Left ventricle myocardium inferior (tissue), 1 donor: Measurements from ENCODE around the gene MBTPS1. TPM values are rescaled to one million over a fixed set of nuclear protein-coding genes. Genes with fewer than 3 reads are reported as not detected.

ENCODE experiments used
- DNase-seq: peaks from one replicate; pipeline ENCODE4 v3.0.0-alpha.2; 2020
- H3K27ac ChIP-seq: fragments of 200-600 bp; replicated peaks from 2 replicates; pipeline ENCODE4 v1.8.0; 2021
- H3K27me3 ChIP-seq: fragments of 200-600 bp; 2 replicates; pipeline ENCODE4 v1.8.0; 2021; ENCODE audit warnings: low read depth
- H3K36me3 ChIP-seq: fragments of 200-600 bp; 2 replicates; pipeline ENCODE4 v1.8.0; 2021
- H3K4me1 ChIP-seq: fragments of 200-600 bp; 2 replicates; pipeline ENCODE4 v1.8.0; 2021
- H3K4me3 ChIP-seq: fragments of 200-600 bp; 2 replicates; pipeline ENCODE4 v1.8.0; 2021; ENCODE audit warnings: mild to moderate bottlenecking, moderate library complexity
- H3K9me3 ChIP-seq: fragments of 200-600 bp; replicated peaks from 2 replicates; pipeline ENCODE4 v1.8.0; 2021
- intact Hi-C: fragments of 100-400 bp; cut with micrococcal nuclease; formaldehyde crosslinking; loops from one replicate; pipeline ENCODE4 v1.11.0; 2022
- total RNA-seq: library from RNA; stranded (reverse); fragmentation: NEBNext Ultra II Directional; extraction: Animal tissue kit (Norgen Biotek cat#: 25700); gene quantifications from one replicate; pipeline ENCODE4 v1.2.1, GENCODE V29; 2021
- TF ChIP-seq, protein P1 (sequence below): fragments of 200-600 bp; IDR thresholded peaks from 2 replicates; pipeline ENCODE4 v1.8.0; 2021; ENCODE audit warnings: antibody characterized with exemption, mild to moderate bottlenecking, borderline replicate concordance
- donor health status: DM: no; HTN: yes; CAD: no; lungs with severe emphysema.

MBTPS1 gene
- total RNA-seq, 1 donor from 2014 or later: 72.5 TPM

DNA sequence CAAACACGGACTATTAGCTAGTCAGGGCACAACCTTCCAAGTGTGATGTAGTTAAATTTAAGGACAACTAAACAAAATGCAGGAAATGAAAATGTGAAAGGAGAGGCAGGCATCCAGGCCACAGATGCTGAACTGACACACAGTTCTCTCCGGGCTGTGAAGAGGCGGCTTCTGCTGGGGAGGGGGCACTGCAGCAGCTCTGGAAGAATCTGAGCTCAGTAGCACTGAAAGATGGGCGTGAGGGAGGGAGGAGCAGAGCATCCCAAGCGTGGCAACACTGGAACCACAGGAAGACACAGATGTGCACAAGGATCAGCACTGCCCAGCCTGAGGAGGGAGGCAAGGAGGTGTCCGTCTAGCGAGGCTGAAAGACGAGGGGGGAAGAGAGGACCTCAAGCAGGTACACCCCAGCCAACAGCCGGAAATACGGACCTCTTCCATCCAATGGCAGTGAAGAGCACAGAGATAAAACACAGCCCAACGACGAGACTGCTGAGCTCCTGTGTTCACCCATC lies 11.4 kb downstream of the MBTPS1 start:
- H3K4me3 ChIP-seq: no peak overlapping the region
- no peak for DNase-seq
- peaks cover 25% of the 10 kb centered on the region for H3K36me3 ChIP-seq
- peak overlapping the region; percentile 88 for H3K27ac ChIP-seq
- H3K27me3 ChIP-seq: no peaks in the 10 kb centered on the region
- TF ChIP-seq, protein P1, sequence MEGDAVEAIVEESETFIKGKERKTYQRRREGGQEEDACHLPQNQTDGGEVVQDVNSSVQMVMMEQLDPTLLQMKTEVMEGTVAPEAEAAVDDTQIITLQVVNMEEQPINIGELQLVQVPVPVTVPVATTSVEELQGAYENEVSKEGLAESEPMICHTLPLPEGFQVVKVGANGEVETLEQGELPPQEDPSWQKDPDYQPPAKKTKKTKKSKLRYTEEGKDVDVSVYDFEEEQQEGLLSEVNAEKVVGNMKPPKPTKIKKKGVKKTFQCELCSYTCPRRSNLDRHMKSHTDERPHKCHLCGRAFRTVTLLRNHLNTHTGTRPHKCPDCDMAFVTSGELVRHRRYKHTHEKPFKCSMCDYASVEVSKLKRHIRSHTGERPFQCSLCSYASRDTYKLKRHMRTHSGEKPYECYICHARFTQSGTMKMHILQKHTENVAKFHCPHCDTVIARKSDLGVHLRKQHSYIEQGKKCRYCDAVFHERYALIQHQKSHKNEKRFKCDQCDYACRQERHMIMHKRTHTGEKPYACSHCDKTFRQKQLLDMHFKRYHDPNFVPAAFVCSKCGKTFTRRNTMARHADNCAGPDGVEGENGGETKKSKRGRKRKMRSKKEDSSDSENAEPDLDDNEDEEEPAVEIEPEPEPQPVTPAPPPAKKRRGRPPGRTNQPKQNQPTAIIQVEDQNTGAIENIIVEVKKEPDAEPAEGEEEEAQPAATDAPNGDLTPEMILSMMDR: no peak
- H3K9me3 ChIP-seq: no peaks in the 10 kb centered on the region
- intact Hi-C loops: no loop called here
- H3K4me1 ChIP-seq: peaks cover 88% of the 10 kb centered on the region

DNA sequence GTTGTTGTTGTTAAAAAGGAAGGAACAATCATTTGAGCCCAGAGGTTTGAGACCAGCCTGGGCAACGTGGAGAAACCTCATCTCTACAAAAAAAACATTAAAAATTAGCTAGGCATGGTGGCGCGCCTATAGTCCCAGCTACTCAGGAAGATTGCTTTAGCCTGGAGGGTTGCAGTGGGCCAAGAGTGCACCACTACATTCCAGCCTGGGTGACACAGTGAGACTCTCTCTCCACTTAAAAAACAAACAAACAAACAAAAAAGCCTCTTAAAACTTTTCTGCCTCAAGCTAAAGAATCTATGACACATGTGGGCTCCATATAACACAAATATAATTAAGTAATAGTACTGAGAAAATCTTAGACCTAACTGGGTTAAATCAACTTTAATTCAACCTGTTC lies 12.5 kb downstream of the MBTPS1 start:
- intact Hi-C loops: no loop called here
- no peaks in the 10 kb centered on the region for H3K27me3 ChIP-seq
- H3K4me1 ChIP-seq: peaks cover 80% of the 10 kb centered on the region
- peak overlapping the region; percentile 32 for H3K27ac ChIP-seq
- H3K9me3 ChIP-seq: no peaks in the 10 kb centered on the region
- TF ChIP-seq, protein P1: no peak
- peaks cover 36% of the 10 kb centered on the region for H3K36me3 ChIP-seq
- H3K4me3 ChIP-seq: no peak overlapping the region
- DNase-seq: no peak

DNA sequence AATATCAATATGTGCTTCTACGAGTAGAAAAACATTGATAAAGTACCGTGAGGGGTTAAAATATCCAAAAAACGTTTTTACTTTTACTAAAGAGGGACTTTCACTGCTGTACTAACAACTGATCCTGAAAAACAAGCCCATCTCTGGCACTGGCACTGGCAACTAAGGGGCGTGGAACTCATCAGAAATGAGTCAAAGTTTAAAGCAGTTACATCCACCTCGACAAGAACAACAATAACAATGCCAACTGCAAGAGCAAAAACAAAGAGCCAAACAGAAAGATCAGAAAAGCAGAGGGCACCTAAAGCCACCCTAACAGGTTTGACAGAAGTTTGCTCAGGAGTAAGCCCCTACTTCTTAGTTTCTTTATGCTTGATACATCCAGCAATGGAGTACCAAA lies 13.1 kb downstream of the MBTPS1 start:
- H3K27ac ChIP-seq: peak overlapping the region; percentile 32
- intact Hi-C loops: no loop called here
- no peak for DNase-seq

DNA sequence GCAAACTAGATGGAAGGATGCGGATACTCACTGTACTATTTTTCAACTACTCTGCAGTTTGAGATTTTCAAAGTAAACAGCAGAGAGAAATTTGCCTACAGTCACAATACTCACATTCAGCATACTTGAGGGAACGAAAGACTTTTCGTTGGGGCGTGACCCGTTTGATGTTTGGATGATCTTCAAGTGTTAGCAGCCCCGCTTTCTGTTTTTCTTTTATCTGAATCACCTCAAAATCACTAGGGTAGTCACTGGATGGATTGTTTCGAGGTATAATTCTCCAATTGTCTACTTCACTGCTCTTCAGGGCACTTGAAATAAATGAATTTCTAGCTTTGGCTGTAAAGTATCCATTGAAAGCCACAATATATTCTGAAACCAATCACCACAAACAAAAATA lies 17.8 kb downstream of the MBTPS1 start:
- Histone ChIP-seq H3K4me1 (peaks cover 57% of the 10 kb centered on the region), H3K36me3 (peaks cover 75% of the 10 kb centered on the region), H3K27me3 (no peaks in the 10 kb centered on the region), H3K4me3 (no peak overlapping the region), H3K9me3 (no peaks in the 10 kb centered on the region), H3K27ac (no peak overlapping the region)
- intact Hi-C loops: no loop called here
- DNase-seq: no peak
- TF ChIP-seq, protein P1: no peak

More for the DNA sequence above, 13.1 kb downstream of the MBTPS1 start:
- no peaks in the 10 kb centered on the region for H3K9me3 ChIP-seq
- peaks cover 75% of the 10 kb centered on the region for H3K4me1 ChIP-seq
- peaks cover 35% of the 10 kb centered on the region for H3K36me3 ChIP-seq
- TF ChIP-seq, protein P1: no peak
- no peak overlapping the region for H3K4me3 ChIP-seq
- H3K27me3 ChIP-seq: no peaks in the 10 kb centered on the region

DNA sequence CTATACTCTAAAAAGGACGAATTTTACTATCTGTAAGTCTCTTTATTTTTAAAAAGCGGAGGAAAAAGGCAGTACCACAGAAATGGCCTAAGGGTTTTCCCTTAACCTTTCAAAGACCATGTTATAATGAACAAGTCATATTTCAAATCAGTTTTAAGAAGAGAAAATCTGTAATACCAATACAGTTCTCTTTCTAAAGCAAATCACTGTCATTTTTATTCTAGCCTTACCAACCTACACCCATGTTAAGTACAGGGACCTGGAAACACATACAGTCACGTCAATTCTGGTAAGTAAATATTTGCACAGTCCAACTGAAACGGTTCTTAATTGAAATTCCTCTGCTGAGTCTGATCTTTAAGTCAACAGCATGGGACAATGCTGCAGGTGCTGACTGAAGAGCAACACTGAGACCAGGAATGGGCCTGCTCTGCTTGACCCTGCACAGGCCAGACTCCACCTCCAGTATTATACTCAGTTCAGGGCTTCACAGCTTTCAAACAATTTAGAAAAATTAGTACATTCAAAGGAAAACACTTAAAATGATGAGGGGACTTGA lies 20.2 kb downstream of the MBTPS1 start:
- intact Hi-C loops: no loop called here
- TF ChIP-seq, protein P1: no peak
- Histone ChIP-seq H3K4me3 (no peak overlapping the region), H3K4me1 (peaks cover 65% of the 10 kb centered on the region), H3K36me3 (peaks cover 96% of the 10 kb centered on the region), H3K9me3 (no peaks in the 10 kb centered on the region), H3K27ac (peak overlapping the region; percentile 73), H3K27me3 (no peaks in the 10 kb centered on the region)
- no peak for DNase-seq
